PFSK-1 (cell line): Measurements from ENCODE around the gene NKAIN2.

Experiments
- FOXP2 ChIP-seq: optimal IDR thresholded peaks from 2 replicates; pipeline ENCODE3; 2011; ENCODE audit warnings: borderline replicate concordance, control low read depth, inconsistent platforms; ENCODE audit not compliant: insufficient read depth; ENCODE audit errors: extremely low read length, extremely low read depth
- REST ChIP-seq, 2 experiments: IDR thresholded peaks; 2 replicates each; pipeline versions ENCODE4 v1.6.1 to v1.8.0; 2011 to 2012; ENCODE audit warnings: low read depth in 2 of 2, low read length in 2 of 2, control low read depth in 1 of 2, inconsistent platforms in 1 of 2, mild to moderate bottlenecking in 1 of 2, moderate library complexity in 1 of 2; ENCODE audit not compliant: insufficient read depth in 1 of 2

GRCh38 chr6:124622351-124622750 is 818.7 kb downstream of the NKAIN2 start:
- TF ChIP-seq REST (IDR thresholded peaks at IDR 0.05; ENCODE audit: insufficient read depth in 1 of 2, low read depth in 2 of 2, low read length in 2 of 2), result no peak
- no peak for TF ChIP-seq FOXP2
